H9 (cell line): ENCODE measurements around the gene TSPEAR. TPM values are rescaled to one million over a fixed set of nuclear protein-coding genes. Genes with fewer than 3 reads are reported as not detected.

ENCODE experiments used
- DNase-seq: peaks from one replicate; pipeline ENCODE4 v3.0.0-alpha.2; 2017
- H2AFZ ChIP-seq: one replicate; pipeline ENCODE4 v1.6.1; 2013; ENCODE audit warnings: mild to moderate bottlenecking, low read length, control low read depth, moderate library complexity
- H2AK5ac ChIP-seq: 2 replicates; pipeline ENCODE4 v1.6.1; 2013; ENCODE audit warnings: low read length, control low read depth, mixed read lengths; ENCODE audit not compliant: insufficient read length
- H2BK120ac ChIP-seq: one replicate; pipeline ENCODE4 v1.6.1; 2013; ENCODE audit warnings: low read depth, mild to moderate bottlenecking, low read length, control low read depth, inconsistent platforms; ENCODE audit not compliant: poor library complexity, severe bottlenecking
- H2BK12ac ChIP-seq: 2 replicates; pipeline ENCODE4 v1.6.1; 2013; ENCODE audit warnings: low read length, control low read depth, mixed read lengths, low read depth; ENCODE audit not compliant: insufficient read length
- H2BK15ac ChIP-seq: 2 replicates; pipeline ENCODE4 v1.6.1; 2013; ENCODE audit warnings: low read depth, low read length, control low read depth
- H2BK20ac ChIP-seq: one replicate; pipeline ENCODE4 v1.6.1; 2013; ENCODE audit warnings: low read depth, mild to moderate bottlenecking, low read length, control low read depth, inconsistent platforms; ENCODE audit not compliant: poor library complexity, severe bottlenecking
- H2BK5ac ChIP-seq: 2 replicates; pipeline ENCODE4 v1.6.1; 2013; ENCODE audit warnings: low read length, control low read depth, mixed read lengths; ENCODE audit not compliant: insufficient read length
- H3K14ac ChIP-seq: 2 replicates; pipeline ENCODE4 v1.6.1; 2013; ENCODE audit warnings: low read length, control low read depth; ENCODE audit not compliant: insufficient read depth
- H3K18ac ChIP-seq: 2 replicates; pipeline ENCODE4 v1.6.1; 2013; ENCODE audit warnings: low read depth, mild to moderate bottlenecking, mixed read lengths, low read length, control low read depth; ENCODE audit not compliant: insufficient read length
- H3K23ac ChIP-seq: 2 replicates; pipeline ENCODE4 v1.6.1; 2013; ENCODE audit warnings: low read length, control low read depth, mixed read lengths, low read depth; ENCODE audit not compliant: insufficient read length
- H3K23me2 ChIP-seq: 2 replicates; pipeline ENCODE4 v1.6.1; 2013; ENCODE audit warnings: low read depth, mild to moderate bottlenecking, mixed read lengths, low read length, control low read depth; ENCODE audit not compliant: insufficient read length, poor library complexity, severe bottlenecking
- H3K27ac ChIP-seq: 2 replicates; pipeline ENCODE4 v1.5.1; 2013; ENCODE audit warnings: low read length, control low read depth, mixed read lengths, low read depth; ENCODE audit not compliant: insufficient read length
- H3K27me3 ChIP-seq: 2 replicates; pipeline ENCODE4 v1.6.1; 2013; ENCODE audit warnings: low read length, control low read depth, inconsistent platforms; ENCODE audit not compliant: insufficient read depth
- H3K4ac ChIP-seq: 2 replicates; pipeline ENCODE4 v1.6.1; 2013; ENCODE audit warnings: low read depth, mild to moderate bottlenecking, control low read depth, inconsistent platforms, low read length, moderate library complexity
- H3K4me1 ChIP-seq: 2 replicates; pipeline ENCODE4 v1.6.1; 2013; ENCODE audit warnings: low read length, control low read depth, inconsistent platforms; ENCODE audit not compliant: insufficient read depth
- H3K4me2 ChIP-seq: 2 replicates; pipeline ENCODE4 v1.6.1; 2013; ENCODE audit warnings: low read length, control low read depth, mixed read lengths; ENCODE audit not compliant: insufficient read length, insufficient read depth
- H3K56ac ChIP-seq: 2 replicates; pipeline ENCODE4 v1.6.1; 2013; ENCODE audit warnings: low read depth, mild to moderate bottlenecking, mixed read lengths, low read length, control low read depth; ENCODE audit not compliant: insufficient read length
- H3K79me1 ChIP-seq: 2 replicates; pipeline ENCODE4 v1.6.1; 2013; ENCODE audit warnings: low read depth, mild to moderate bottlenecking, moderate library complexity, low read length, control low read depth, inconsistent platforms; ENCODE audit not compliant: insufficient read depth, poor library complexity, severe bottlenecking
- H3K79me2 ChIP-seq: 2 replicates; pipeline ENCODE4 v1.6.1; 2013; ENCODE audit warnings: low read length, control low read depth, inconsistent platforms; ENCODE audit not compliant: insufficient read depth
- H3K9ac ChIP-seq: 2 replicates; pipeline ENCODE4 v1.6.1; 2013; ENCODE audit warnings: low read length, control low read depth, mixed read lengths; ENCODE audit not compliant: insufficient read length; ENCODE audit errors: extremely low read depth
- H3K9me3 ChIP-seq: one replicate; pipeline ENCODE4 v1.6.1; 2013; ENCODE audit warnings: low read depth, low read length, inconsistent platforms; ENCODE audit not compliant: control insufficient read depth
- H3T11ph ChIP-seq: one replicate; pipeline ENCODE4 v1.6.1; 2013; ENCODE audit warnings: mild to moderate bottlenecking, low read length, control low read depth, inconsistent platforms
- H4K20me1 ChIP-seq: one replicate; pipeline ENCODE4 v1.6.1; 2013; ENCODE audit not compliant: control insufficient read depth, insufficient read length, insufficient read depth
- H4K5ac ChIP-seq: 2 replicates; pipeline ENCODE4 v1.6.1; 2013; ENCODE audit warnings: low read depth, mild to moderate bottlenecking, mixed read lengths, low read length, control low read depth; ENCODE audit not compliant: insufficient read length
- H4K8ac ChIP-seq: replicated peaks from 2 replicates; pipeline ENCODE4 v1.6.1; 2013; ENCODE audit warnings: low read length, control low read depth, mixed read lengths, low read depth; ENCODE audit not compliant: insufficient read length
- H4K91ac ChIP-seq: 2 replicates; pipeline ENCODE4 v1.6.1; 2013; ENCODE audit warnings: low read depth, mild to moderate bottlenecking, moderate library complexity, mixed read lengths, low read length, control low read depth; ENCODE audit not compliant: insufficient read length
- H3K27ac Mint-ChIP-seq, 3 experiments: 2 replicates in 2 of 3; 3 replicates in 1 of 3; pipeline ENCODE4 v1.8.0; 2020 to 2021; ENCODE audit warnings: mixed read lengths in 3 of 3, mild to moderate bottlenecking in 1 of 3, moderate library complexity in 1 of 3
- H3K27me3 Mint-ChIP-seq: 2 replicates; pipeline ENCODE4 v1.8.0; 2021; ENCODE audit warnings: low read depth, mild to moderate bottlenecking, moderate library complexity, mixed read lengths
- H3K36me3 Mint-ChIP-seq, 3 experiments: 2 replicates in 2 of 3; 3 replicates in 1 of 3; pipeline ENCODE4 v1.8.0; 2020 to 2021; ENCODE audit warnings: low read depth in 3 of 3, mixed read lengths in 3 of 3; ENCODE audit not compliant: insufficient read depth in 1 of 3
- H3K4me1 Mint-ChIP-seq, 2 experiments: 2 replicates each; pipeline ENCODE4 v1.8.0; 2020; ENCODE audit warnings: mixed read lengths in 2 of 2
- H3K4me3 Mint-ChIP-seq, 2 experiments: 2 replicates in 1 of 2; 3 replicates in 1 of 2; pipeline ENCODE4 v1.8.0; 2020 to 2021; ENCODE audit warnings: mild to moderate bottlenecking in 2 of 2, mixed read lengths in 2 of 2, moderate library complexity in 1 of 2
- H3K9me3 Mint-ChIP-seq, 2 experiments: 2 replicates in 1 of 2; 3 replicates in 1 of 2; pipeline ENCODE4 v1.8.0; 2020; ENCODE audit warnings: mild to moderate bottlenecking in 2 of 2, mixed read lengths in 2 of 2, moderate library complexity in 1 of 2
- CTCF ChIP-seq: fragments of 200-600 bp; sonication (generic); conservative IDR thresholded peaks from 3 replicates; pipeline ENCODE4 v1.8.0; 2021; ENCODE audit warnings: antibody characterized with exemption, mild to moderate bottlenecking
- WGBS: extraction: QIAGEN DNeasy Blood & Tissue Kit; methylation state at CpG from one replicate; pipeline ENCODE4 v1.1.7; 2013; ENCODE audit warnings: missing lambda C conversion rate, low lambda C conversion rate, mixed read lengths; ENCODE audit not compliant: insufficient read length; ENCODE audit errors: extremely low coverage; 5-methylcytosine and 5-hydroxymethylcytosine counted together
- total RNA-seq: library from RNA; stranded (reverse); gene quantifications from 2 replicates; pipeline ENCODE4 v1.2.1, GENCODE V29; 2021

The TSPEAR gene
- total RNA-seq, 1 experiment from 2014 or later, result 1.3 TPM

- H3K79me1 ChIP-seq, result no peaks in the 10 kb centered on the region
- H2BK15ac ChIP-seq, result no peak overlapping the region
- H3K9me3 Mint-ChIP-seq, result no peaks in the 10 kb centered on the region
- H3K4me1 Mint-ChIP-seq, result peaks cover 59 to 62% of the 10 kb centered on the region in 2 experiments
- no peak overlapping the region for H3K56ac ChIP-seq
- no peak overlapping the region for H2BK20ac ChIP-seq
- no peaks in the 10 kb centered on the region for H3K23me2 ChIP-seq
- H3T11ph ChIP-seq, result no peak overlapping the region
- H4K91ac ChIP-seq, result no peak overlapping the region
- peaks cover 12% of the 10 kb centered on the region for H3K27me3 Mint-ChIP-seq
- no peaks in the 10 kb centered on the region for H4K20me1 ChIP-seq
- H3K9me3 ChIP-seq, result no peaks in the 10 kb centered on the region
- no peak overlapping the region for H3K27ac ChIP-seq
- no peak overlapping the region for H2AFZ ChIP-seq
- WGBS, result no CpG with 5 or more reads among the region's 6 CpGs
- H3K4ac ChIP-seq, result no peak overlapping the region
- H3K4me1 ChIP-seq, result no peaks in the 10 kb centered on the region
- H2AK5ac ChIP-seq, result no peak overlapping the region
- no peak overlapping the region for H3K23ac ChIP-seq
- peak; percentile 27 for DNase-seq
- no peaks in the 10 kb centered on the region for H3K79me2 ChIP-seq
- no peak for TF ChIP-seq CTCF
- H3K27ac Mint-ChIP-seq, result peak overlapping the region in 1 of 3 experiments; percentile 62; a peak in 1 of 7 replicates
- H3K9ac ChIP-seq, result no peak overlapping the region
- no peak overlapping the region for H4K8ac ChIP-seq
- 0 out of 2 replicates have a peak overlapping the region, but pooled peaks have one; percentile 10 for H3K14ac ChIP-seq
- no peak overlapping the region for H3K4me2 ChIP-seq
- no peaks in the 10 kb centered on the region for H3K27me3 ChIP-seq
- H3K36me3 Mint-ChIP-seq, result peaks cover 0 to 10% (median 2%) of the 10 kb centered on the region in 3 experiments; a peak in 3 of 7 replicates
- no peak overlapping the region for H3K18ac ChIP-seq
- H3K4me3 Mint-ChIP-seq, result peak overlapping the region in 1 of 2 experiments; percentile 6; a peak in 2 of 5 replicates
- no peak overlapping the region for H4K5ac ChIP-seq
- no peak overlapping the region for H2BK120ac ChIP-seq
- H2BK5ac ChIP-seq, result no peak overlapping the region
- no peak overlapping the region for H2BK12ac ChIP-seq
These were observed 24.4 kb upstream of the TSPEAR start for GRCh38 chr21:44735821-44736220.
